Stimulated activated CD4-positive, alpha-beta T cell treated with anti-CD3 and anti-CD28 coated beads, Interleukin-4, amount 100 ng/mL, for 48 hours (primary cell): ENCODE results near the gene KRTAP23-1.

Experiments used
- DNase-seq, 2 donors: peaks; one replicate each; pipeline ENCODE4 v3.0.0-alpha.2; 2020; ENCODE audit warnings: low read depth in 2 of 2

Gene KRTAP23-1, protein sequence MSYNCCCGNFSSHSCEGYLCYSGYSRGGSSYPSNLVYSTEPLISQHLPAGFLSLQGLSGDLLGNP

DNA sequence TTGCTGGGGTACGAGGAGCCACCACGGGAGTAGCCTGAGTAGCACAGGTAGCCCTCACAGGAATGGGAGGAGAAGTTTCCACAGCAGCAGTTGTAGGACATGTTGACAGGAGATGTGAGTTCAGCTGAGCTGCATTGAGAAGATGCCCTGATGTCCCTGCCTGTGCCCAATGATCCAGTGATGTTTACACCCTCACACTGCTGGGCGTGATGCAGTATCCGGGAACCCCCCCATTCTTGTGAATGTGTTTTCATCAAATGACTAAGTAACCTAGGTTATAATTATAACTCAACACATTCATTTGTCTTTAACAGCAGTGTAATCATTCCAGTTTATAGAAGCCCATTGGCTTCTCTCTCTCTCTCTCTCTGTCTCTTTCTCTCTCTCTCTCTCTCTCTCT lies at the start of gene KRTAP23-1:
KRTAP23-1 (minus strand) TSS at position 101 of the 400 bp plus-strand sequence; CDS start at position 101, 0 bp downstream.
- DNase-seq: no peak

DNA sequence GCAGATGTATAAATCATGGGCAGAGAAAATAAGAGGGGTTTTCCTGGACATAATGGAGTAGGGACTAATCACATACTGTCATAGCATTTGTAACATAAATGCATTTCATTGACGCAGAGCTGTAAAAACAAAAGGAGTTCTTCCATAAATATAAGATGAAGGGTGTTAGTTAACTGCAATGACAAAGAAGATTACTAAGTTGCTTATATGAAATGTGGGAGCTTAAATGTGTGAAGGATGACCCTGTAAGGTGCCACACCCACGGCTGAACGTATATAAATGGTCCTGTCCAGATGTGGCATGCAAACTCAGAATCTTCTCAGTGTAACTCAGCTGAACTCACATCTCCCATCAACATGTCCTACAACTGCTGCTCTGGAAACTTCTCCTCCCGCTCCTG lies 47.3 kb upstream of the KRTAP23-1 start, which contains the start of gene KRTAP13-1:
KRTAP13-1 (plus strand) TSS at position 301 of the 400 bp plus-strand sequence; CDS start at position 357, 56 bp downstream.
- no peak for DNase-seq

DNA sequence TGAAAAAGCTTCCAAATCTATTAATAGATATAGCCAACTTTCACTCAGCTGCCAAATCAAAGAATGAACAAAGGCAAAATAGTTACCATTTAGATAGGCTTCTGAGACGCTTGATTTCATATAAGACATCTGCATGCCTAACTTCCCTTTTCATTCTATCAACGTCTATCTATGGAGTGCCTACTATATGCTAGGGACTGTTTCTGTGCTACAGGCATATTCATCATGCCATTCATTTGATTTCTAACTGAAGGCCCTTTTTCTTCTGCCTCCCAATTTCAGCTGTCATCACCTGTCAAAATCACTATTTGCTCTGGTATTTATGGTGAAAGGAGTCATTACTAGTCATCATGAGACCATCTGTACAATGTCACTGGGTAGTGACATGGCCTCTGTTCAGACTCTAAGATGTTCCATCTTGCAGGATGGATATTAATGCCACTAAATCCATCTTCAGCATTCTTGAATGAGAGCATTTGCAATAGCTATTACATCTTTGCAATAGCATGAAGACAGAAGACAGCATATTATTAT lies 43.2 kb upstream of the KRTAP23-1 start:
- no peak for DNase-seq

DNA sequence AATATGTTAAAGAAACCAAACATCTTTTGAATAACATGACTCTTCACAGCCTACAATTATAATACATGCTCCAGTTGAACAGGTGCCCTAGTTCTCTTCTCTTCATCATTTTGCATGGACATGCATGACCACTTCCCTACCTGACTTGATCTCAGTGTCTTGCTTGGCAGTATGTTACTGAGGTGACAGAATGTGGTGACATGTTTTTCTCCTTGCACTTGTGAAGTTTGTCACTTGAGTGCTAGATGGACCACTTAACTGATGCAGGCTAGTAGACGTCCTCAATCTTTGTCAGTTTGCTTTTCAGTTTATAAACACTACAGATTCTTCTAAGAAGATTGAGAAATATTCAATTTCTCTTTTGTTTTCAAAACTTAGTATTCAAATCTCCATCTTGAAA lies 33.8 kb upstream of the KRTAP23-1 start:
- DNase-seq: no peak

DNA sequence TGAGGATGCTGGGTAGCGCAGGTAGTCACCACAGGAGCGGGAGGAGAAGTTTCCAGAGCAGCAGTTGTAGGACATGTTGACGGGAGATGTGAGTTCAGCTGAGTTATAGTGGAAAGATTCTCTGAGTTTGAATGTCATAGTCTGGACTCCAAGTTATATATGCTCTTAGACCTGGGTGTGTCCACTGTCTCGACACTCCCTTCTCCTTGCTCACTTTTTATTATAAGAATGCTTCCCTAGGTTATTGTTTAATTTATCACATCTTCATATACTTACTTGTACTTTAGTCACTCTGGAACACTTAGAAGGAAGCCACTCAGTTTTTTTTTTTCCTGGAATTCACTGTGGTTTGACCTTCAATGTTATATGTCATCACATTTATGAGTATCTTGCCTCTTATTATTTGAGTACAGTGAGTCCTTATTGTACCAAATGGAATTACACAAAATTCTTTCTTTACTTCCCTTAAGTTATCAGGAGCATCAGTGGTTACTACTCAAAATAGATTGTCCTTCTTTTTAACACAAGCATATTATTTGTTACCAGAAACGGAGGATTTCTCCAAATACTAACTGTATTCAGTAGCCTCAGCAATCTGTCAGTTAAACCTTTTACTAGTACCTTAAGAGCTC lies 23.8 kb upstream of the KRTAP23-1 start, which contains the start of gene KRTAP13-2:
KRTAP13-2 (minus strand) TSS at position 133 of the 632 bp plus-strand sequence; CDS start at position 75, 58 bp downstream.
- no peak for DNase-seq

DNA sequence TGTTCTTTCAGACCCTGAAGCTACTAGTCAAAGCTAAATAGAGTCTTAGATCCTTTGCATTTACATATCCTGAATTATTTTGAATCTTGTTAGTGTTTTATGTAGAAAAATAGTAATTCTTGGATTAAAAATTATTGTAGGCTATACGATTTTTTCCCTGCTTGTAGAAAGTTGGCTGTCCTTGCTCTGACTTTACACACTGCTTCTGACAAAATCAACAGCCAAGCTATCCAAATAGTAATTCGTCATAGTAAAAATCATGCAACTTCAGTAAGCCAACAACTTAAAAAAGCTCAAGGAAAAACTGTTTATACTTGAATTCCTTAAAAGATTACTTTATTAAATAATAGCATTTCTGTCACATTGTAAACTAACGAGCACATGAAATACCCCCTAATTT lies 7.5 kb upstream of the KRTAP23-1 start:
- DNase-seq: no peak

DNA sequence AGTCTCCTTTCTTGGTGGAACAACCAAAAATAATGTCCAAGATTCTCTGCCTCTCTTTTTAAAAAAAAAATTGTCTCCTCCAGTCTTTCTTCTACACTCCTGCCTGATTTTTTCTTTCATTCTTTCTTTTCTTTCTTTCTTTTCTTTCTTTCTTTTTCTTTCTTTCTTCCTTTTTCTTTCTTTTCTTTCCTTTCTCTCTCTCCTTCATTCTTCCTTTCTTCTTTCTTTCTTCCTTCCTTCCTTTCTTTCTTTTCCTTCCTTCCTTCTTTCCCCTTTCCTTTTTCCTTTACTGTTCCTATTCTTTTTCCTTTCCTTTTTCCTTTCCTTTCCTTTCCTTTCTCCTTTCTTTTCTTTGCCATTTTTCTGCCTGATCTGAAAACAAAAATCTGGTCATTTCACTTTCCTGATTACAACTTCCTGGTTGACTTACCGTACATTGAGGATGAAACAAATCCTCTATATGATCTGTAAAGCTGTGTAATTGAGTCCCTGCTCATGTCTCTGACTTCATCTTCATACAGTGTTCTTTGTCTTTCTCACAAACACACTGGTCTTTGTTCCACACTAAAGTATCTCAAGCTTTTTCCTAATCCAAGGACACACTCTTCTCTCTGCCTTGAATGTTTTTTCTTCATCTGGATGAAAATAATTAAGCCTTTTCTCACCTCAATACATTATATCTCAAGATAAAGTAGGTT lies 6.1 kb upstream of the KRTAP23-1 start:
- no peak for DNase-seq

DNA sequence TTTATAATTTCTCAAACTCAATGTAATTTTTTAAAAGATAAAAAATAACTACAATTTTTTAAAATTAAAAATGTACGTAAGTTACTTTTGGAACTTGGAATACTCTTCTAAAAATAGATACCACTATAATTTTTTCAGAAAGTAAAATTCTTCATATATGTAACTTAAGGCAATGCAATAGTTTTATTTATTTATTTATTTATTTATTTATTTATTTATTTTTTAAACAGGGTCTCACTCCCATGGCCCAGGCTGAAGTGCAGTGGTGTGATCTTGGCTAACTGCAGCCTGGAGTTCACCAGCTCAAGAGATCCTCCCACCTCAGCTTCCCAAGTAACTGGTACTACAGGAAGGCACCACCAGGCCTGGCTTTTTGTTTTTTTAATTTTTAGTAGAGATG lies 3.1 kb upstream of the KRTAP23-1 start:
- no peak for DNase-seq

DNA sequence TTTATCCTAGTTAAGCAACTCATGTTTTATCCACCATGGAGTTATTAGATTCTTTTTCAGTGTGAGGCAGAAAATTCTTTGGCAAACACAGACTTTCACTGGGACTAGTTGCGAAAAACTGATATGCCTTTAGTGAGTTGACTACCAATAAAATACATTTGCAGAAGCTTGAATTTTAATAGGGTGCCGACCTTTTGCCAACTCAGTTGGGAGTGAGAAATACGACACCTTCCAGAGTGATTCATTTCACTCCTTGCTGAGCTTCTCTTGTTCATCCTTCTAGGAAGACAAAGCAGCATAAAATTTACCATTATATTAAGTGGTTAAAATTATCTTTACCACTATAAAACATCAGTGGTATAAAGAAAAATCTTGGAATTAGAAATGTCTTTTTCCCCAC lies 1.2 kb upstream of the KRTAP23-1 start:
- no peak for DNase-seq

DNA sequence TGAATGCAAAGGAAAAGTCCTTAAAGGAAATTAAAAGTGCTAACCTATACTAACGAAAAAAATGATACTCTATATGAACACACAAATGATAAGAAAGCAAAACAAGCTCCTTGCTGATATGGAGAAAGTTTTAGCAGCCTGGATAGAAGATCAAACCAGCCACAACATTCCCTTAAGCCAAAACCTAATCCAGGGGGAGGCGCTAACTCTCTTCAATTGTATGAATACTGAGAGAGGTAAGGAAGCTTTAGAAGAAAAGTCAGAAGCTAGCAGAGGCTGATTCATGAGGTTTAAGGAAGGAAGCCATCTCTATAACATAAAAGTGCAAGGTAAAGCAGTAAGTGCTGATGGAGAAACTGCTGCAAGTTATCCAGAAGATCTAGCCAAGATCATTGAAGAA lies 3.4 kb downstream of the KRTAP23-1 start:
- DNase-seq: no peak

DNA sequence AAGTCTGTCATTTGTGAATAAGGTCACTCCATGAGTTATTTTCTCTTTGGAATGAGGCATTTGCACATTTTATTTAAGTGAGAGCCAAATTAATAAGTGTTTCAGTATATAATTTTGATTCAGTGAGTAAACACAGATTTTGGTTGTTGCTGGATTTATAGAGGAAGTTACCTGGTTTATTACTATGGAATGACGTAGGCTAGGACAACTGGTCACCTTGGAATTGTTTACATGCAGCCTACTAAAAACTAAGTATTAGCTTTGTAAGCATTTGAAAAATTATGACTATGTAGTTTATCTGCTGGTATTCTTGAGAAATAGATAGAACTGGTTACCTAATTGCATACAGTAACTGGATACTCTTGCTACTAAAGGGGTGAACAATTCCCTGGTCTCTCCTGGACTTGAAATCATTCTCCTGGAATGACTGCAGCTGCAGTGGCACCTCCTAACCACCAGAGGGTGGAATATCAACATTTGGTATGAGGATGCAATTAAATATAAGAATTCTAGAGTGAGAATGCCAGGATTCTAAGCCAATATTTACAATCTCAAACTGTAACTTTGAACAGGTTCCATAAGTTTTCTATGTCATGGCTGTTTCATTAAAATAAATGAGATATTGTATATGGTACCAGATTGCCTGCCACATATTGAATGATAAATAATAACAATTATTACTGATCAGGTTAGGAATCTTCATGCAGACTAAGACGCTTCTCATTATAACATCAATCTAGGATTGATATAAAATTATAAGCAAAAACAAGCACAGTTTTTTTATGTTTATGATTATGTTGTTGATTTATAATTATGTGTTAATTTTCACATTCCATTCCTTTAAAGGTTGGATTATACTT lies 7.5 kb downstream of the KRTAP23-1 start:
- peak; percentile 11 to 13 for DNase-seq

DNA sequence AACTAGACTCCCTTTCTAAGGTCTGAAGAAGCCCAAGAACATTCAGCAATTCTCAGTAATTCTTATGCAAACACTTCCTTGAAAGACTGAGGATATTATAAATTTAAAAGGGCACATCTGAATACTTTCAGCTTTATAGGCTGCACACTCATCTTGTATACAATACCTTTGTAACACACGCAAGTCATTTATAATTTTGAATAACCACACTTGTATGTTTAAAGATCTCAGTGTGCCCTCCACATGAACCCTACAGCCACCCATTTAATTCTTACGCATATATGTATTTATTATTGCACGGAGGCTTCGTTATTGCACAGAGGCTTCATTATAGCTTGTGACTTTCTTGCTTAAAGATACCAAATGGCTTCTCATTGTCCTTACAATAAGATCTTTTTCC lies 9.7 kb downstream of the KRTAP23-1 start:
- no peak for DNase-seq

DNA sequence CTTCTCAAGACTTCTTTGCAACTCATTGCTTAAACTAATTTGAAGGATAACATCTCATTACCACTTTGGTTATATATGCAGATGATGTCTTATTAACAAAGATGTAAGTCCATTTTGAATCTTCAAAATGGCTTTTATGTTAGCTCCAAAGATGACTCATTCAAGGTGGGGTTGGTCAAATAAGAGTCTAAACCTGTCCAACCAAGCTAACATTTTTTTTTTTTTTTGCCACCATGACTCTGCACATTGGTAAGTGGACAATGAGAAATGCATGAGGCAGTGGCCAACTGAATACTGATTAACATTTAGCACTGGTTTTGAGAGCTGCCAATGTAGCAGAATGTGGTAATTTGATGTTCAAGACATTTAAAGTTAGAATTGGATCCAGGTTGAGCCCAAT lies 10.6 kb downstream of the KRTAP23-1 start:
- DNase-seq: no peak

DNA sequence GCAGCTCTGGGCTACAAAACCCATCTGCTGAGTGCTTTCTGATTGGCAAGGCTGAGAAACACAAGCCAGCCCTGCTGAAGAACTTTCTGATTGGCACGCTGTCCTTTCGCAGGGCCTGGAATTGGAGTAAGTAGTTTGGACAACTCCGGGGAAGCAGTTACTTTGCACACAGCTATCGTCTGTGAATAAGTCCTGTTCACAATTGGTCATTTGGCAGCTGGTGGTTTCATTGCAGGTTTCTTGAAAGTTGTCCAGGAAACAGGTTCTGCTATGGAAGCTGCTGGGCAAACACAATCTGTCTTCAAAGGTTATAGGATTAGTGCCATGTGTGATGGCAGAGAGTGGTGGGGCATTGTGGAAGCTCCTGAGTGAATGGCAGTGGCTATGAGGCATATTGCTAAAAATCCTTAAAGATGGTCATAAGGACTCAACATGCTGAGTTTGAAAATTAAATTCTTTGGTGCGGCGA lies 11.1 kb downstream of the KRTAP23-1 start, which contains the start of gene KRTAP27-1:
KRTAP27-1 (minus strand) TSS at position 419 of the 469 bp plus-strand sequence; CDS start at position 393, 26 bp downstream.
- no peak for DNase-seq

DNA sequence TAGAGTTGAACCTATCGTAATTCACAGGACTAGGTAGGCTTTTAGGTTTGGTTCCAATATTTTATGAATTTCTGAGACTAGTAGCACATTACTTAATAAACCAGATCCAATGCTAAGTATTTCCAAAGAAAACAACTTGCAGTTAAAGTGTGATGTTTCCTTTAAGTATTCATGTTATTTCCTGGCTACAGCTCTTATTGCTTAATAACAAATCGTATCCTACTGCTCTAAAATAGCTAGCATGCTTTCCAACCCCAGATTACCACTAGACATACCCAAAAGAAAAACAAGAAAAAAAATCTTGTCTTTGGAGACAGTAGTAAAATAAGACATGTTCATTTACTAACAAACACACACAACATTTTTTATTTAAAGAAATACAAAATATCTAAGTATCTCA lies 11.8 kb downstream of the KRTAP23-1 start:
- no peak for DNase-seq

DNA sequence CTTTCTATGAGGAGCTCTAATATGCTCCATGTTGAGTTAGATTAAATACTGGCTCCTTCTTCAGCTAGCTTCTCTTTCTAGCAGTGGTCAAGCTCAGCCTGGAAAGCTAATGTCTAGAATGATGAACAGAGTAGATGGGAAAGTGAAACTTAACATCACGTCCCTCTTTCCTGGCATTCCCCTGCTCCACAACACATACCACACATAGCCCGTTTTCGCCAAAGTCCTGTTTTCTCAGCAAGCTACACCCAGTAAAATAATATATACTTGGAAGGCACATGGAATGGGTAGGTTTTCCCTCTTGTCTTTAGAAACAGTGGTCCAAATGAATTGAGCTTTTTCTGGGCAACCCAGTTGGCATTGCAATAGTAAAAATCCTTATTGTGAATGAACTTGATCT lies 14.7 kb downstream of the KRTAP23-1 start:
- DNase-seq: no peak

DNA sequence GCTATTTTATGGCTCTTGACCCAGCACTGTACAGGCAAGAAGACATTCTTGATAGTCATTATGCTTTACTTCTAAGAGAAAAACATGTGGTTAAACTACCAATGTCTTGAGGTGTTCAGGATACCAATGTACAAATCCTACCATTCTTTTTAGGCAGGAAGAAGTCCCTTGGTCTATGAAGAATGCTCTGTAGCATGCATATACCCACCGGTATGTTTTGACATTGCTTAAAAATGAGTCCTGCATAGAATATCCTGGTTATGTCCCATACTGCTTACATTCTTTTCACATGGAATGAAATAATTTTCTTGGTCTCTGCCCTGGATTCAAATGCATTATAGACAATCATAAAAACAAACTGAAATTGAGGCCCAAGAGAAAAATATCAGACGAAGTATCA lies 15.7 kb downstream of the KRTAP23-1 start:
- no peak for DNase-seq

DNA sequence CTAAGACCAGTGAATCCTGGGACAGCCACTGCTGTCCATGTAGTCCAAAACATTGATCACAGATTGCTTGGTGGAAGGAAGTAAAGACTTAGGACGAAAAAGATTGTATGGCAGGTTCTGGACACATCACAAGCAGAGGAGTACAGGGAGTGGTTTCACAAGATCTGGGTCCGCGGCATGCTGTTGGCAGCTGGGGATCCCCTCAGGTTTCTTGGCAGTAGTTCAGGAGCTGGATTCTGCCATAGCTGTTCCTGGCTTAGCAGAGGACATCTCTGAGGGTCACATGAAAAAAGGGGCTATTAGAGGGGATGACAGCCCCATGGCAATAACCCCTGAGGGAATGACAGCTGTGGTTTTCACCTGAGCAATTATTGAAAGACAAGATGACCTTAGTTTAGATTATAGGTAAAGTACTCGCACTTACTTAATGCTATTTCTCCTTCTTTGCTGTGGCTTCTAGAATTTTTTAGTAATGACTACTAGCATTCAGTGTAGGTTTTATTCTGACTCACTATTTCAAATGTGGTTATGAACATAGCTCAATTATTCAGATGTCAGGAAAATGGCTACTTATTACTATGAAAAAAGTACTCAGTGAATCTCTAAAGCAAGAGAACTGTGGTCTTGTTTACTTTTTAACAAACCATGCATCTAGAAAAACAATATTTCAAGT lies 19.1 kb downstream of the KRTAP23-1 start:
- DNase-seq: no peak

DNA sequence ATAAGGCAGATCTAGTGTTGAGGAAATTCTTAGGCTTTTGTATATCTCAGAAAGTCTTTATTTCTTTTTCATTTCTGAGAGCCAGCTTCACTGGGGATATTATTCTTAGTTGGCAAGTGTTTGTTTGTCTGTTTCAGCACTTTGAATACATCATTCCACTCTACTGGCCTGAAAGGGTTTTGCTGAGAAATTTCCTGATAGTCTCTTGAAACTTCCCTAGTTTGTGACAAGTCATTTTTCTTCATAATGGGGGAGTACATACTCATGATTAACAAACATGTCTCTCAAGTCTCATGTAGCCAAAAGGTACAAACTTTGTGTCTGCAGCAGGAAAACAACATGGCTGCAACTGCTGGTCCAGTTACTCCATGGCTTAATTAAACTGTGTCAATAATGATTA lies 22.0 kb downstream of the KRTAP23-1 start:
- no peak for DNase-seq

DNA sequence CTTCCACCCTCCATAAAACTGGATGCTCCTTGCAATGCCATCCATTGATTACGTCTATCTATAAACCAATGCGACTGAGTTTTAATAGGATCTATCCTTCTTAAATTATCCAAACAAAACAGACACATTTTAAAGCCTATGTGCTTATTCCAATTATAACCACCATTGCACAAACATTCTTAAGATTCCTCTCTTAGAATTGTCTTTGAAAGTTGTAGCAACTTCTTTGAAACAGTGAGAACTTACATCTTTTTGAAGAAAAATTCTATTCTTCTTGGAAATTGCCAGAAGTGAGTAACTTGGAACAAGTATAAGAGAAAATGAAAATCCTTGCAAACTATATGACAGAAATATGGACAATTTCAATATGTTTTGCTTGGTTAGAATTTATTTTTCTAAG lies 28.2 kb downstream of the KRTAP23-1 start, which contains the start of gene KRTAP26-1:
KRTAP26-1 (minus strand) TSS at position 101 of the 400 bp plus-strand sequence. CDS start 280 bp downstream, outside the sequence.
- DNase-seq: no peak

DNA sequence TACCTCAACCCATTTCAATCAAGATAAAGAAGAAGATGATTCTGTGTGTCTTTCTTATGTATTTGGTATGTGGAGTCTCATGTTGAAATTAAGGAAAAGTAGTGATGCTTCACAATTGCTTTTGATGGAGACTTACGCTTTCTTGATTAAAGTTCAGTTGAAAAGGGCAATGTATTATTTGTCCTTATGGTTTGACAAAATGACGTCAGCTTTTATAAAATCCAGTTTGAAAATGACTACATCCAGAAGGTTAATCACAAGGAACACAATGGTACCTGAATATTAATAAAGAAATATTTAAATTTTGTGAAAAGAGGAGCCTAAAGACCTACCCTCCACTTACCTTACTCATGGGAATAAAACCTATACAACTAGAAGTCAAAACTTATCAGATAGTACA lies 32.7 kb downstream of the KRTAP23-1 start:
- DNase-seq: no peak
